ENCODE measurements around the gene SLC8A1. TPM values are rescaled to one million over a fixed set of nuclear protein-coding genes. Genes with fewer than 3 reads are reported as not detected.

Gene SLC8A1
- total RNA-seq, 4 donors from 2014 or later, result 19.6 to 51.2 (median 31.2) TPM

DNA sequence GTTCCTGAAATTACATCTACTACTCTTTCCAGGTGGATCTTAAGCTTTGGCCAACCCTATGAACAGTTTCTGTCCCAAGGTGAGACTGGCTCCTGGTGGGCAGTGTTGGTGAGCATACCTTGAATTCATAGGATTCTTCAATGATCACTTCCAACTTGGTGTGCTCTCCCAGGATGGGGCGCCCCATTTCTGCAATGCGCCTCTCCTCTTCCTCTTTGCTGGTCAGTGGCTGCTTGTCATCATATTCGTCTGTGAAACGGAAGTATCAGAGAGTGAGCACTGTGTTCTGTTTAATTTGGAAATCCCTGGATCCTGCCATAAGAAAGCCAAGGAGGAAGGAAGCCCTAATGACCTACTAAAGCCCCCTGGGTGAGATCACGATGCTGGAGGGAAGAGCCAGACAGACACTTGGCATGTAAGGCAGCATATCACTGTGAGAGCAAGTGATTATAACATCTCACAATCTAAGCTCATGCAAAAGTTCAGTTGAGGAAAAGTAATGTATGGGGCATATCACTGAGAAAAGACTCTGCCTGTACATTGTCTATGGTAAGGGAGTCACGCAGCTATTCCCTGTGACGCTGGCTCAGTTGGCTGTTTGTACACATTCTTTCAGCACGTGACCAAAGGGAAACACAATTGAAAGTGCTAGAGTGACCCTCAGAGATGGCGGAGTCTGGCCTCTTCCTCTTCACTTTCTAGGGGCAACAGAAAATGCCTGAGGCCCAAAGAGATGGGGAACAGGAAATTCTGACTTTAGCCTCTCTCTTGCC, 287.0 kb downstream of the SLC8A1 start:
- no peak for DNase-seq
- Histone ChIP-seq H3K36me3 (peaks cover 0 to 4% (median 0%) of the 10 kb centered on the region in 3 donors), H3K9me3 (no peaks in the 10 kb centered on the region), H3K4me1 (no peaks in the 10 kb centered on the region), H3K27ac (peak overlapping the region in 1 of 4 donors; percentile 12), H3K4me3 (no peak overlapping the region), H3K27me3 (no peaks in the 10 kb centered on the region)
- no peak for TF ChIP-seq POLR2A (IDR thresholded peaks at IDR 0.05)
- TF ChIP-seq, protein P1, sequence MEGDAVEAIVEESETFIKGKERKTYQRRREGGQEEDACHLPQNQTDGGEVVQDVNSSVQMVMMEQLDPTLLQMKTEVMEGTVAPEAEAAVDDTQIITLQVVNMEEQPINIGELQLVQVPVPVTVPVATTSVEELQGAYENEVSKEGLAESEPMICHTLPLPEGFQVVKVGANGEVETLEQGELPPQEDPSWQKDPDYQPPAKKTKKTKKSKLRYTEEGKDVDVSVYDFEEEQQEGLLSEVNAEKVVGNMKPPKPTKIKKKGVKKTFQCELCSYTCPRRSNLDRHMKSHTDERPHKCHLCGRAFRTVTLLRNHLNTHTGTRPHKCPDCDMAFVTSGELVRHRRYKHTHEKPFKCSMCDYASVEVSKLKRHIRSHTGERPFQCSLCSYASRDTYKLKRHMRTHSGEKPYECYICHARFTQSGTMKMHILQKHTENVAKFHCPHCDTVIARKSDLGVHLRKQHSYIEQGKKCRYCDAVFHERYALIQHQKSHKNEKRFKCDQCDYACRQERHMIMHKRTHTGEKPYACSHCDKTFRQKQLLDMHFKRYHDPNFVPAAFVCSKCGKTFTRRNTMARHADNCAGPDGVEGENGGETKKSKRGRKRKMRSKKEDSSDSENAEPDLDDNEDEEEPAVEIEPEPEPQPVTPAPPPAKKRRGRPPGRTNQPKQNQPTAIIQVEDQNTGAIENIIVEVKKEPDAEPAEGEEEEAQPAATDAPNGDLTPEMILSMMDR (IDR thresholded peaks at IDR 0.05), result no peak

DNA sequence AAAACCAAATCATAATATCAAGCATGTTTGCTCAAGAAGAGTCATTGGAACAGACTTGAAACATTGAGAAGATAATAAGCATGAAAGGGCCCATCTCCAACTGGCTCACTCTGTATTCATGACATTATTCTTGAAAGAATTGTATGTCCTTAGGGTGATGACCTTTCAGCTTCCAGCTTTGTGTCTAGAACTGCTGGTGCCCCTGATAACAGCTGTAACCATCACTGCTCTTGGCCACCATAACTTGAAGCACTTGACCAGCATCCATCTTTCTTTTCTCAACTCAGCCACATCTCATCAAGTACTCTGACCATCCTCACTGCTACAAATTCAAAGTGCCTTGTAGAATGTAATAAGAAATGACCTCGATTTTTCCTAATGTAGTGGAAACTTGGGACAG, 289.9 kb downstream of the SLC8A1 start:
- H3K4me3 ChIP-seq, result no peak overlapping the region
- TF ChIP-seq, protein P1 (IDR thresholded peaks at IDR 0.05), result no peak
- TF ChIP-seq POLR2A (IDR thresholded peaks at IDR 0.05), result no peak
- DNase-seq, result no peak
- no peaks in the 10 kb centered on the region for H3K4me1 ChIP-seq
- H3K27ac ChIP-seq, result no peak overlapping the region
- H3K36me3 ChIP-seq, result peaks cover 0 to 4% (median 0%) of the 10 kb centered on the region in 3 donors
- H3K9me3 ChIP-seq, result no peaks in the 10 kb centered on the region
- no peaks in the 10 kb centered on the region for H3K27me3 ChIP-seq

- Histone ChIP-seq H3K27ac (no peak overlapping the region), H3K4me3 (no peak overlapping the region), H3K27me3 (no peaks in the 10 kb centered on the region), H3K4me1 (no peaks in the 10 kb centered on the region), H3K36me3 (peaks cover 0 to 4% (median 0%) of the 10 kb centered on the region in 3 donors), H3K9me3 (no peaks in the 10 kb centered on the region)
- no peak for TF ChIP-seq POLR2A (IDR thresholded peaks at IDR 0.05)
- TF ChIP-seq, protein P1 (IDR thresholded peaks at IDR 0.05), result no peak
- DNase-seq, result no peak
Measured at GRCh38 chr2:40160751-40161218, 291.1 kb downstream of the SLC8A1 start.

GRCh38 chr2:40159333-40159732, 292.6 kb downstream of the SLC8A1 start:
- Histone ChIP-seq H3K9me3 (no peaks in the 10 kb centered on the region), H3K27me3 (no peaks in the 10 kb centered on the region), H3K27ac (no peak overlapping the region), H3K4me1 (no peaks in the 10 kb centered on the region), H3K36me3 (peaks cover 0 to 4% (median 0%) of the 10 kb centered on the region in 3 donors), H3K4me3 (no peak overlapping the region)
- TF ChIP-seq, protein P1 (IDR thresholded peaks at IDR 0.05), result no peak
- TF ChIP-seq POLR2A (IDR thresholded peaks at IDR 0.05), result no peak
- no peak for DNase-seq

DNA sequence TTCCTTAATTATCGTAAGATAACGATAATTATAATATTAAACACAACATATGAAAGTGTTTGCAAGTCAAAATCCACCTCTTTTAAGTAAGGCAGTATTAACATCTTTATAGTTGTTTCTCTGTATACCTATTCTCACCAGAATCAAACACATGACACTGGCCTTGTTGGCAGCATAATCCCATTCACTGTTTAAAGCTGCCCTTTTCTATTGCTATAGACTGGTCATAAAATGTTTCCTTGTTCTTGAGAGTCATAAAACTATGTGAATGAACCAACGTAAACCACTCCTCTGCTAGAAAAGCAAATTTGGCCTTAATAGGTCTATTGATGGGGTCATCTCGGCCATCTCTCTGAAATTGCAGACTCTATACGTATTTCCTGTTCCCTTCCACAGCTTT, 293.1 kb downstream of the SLC8A1 start:
- TF ChIP-seq, protein P1 (IDR thresholded peaks at IDR 0.05), result no peak
- no peak for TF ChIP-seq POLR2A (IDR thresholded peaks at IDR 0.05)
- Histone ChIP-seq H3K27ac (no peak overlapping the region), H3K9me3 (no peaks in the 10 kb centered on the region), H3K4me1 (no peaks in the 10 kb centered on the region), H3K27me3 (no peaks in the 10 kb centered on the region), H3K36me3 (peaks cover 0 to 4% (median 0%) of the 10 kb centered on the region in 3 donors), H3K4me3 (no peak overlapping the region)
- no peak for DNase-seq

Measured in Peyer's patch (tissue), 4 donors.